ENCODE measurements around the gene ICAM2.

DNA sequence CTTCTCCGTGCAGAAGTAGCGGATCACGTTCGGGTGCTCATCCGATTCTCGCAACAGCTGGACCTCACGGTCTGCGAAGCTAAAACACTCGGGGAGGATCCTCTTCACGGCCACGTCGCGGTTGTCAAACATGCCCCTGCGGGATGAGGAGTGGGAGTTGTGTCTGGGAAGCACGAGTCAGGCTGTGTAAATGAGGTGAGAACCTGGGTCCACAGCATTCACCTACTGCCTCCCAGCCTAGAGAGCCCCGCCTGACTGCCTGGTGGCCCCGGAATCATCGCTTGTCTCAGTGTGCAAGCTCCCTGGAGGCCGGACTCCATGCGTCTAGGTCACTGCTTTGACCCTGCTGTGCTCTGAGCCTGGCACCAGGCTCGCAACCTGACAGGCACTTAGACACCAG is 33.9 kb upstream of the ICAM2 start:
- TF ChIP-seq CTCF (IDR thresholded peaks at IDR 0.05; ENCODE audit: extremely low read depth in 1 of 2, insufficient read depth in 1 of 2, low read depth in 1 of 2, low read length in 2 of 2) = no peak
- TF ChIP-seq POLR2A (IDR thresholded peaks at IDR 0.05; ENCODE audit: low read depth, low read length) = no peak
- TF ChIP-seq EZH2 (IDR thresholded peaks at IDR 0.05; ENCODE audit: borderline replicate concordance, low read depth, low read length, severe bottlenecking) = no peak
- TF ChIP-seq JUN (IDR thresholded peaks at IDR 0.05; ENCODE audit: borderline replicate concordance, insufficient read depth, insufficient read length, low read depth) = no peak
- TF ChIP-seq FOS (IDR thresholded peaks at IDR 0.05; ENCODE audit: borderline replicate concordance, insufficient read depth, low read length) = no peak
- no peak for TF ChIP-seq MYC (IDR thresholded peaks at IDR 0.05; ENCODE audit: low read depth, low read length)
- TF ChIP-seq POLR2AphosphoS5 (IDR thresholded peaks at IDR 0.05; ENCODE audit: insufficient read depth, low read depth, low read length) = no peak
- no peak for TF ChIP-seq GATA2 (IDR thresholded peaks at IDR 0.05; ENCODE audit: insufficient read depth, insufficient read length, low read depth, low read length)
